ENCODE results near the gene PRKCB.

- TF ChIP-seq POLR2A (IDR thresholded peaks at IDR 0.05; ENCODE audit: low read length) (no peak), GATA1 (IDR thresholded peaks at IDR 0.05; ENCODE audit: low read depth, low read length) (no peak)
Observed at GRCh38 chr16:23847251-23847650, 11.5 kb downstream of the PRKCB start.
